GM19035 (cell line): ENCODE results near the gene DDX39A.
"Not testable (repeated sequence)": the region's sequence is repeated elsewhere in the genome, so short reads cannot be mapped to it uniquely, and the experiment has no call there.

ENCODE experiments used
- ATAC-seq: cut with Tn5 transposase; IDR thresholded peaks from one replicate; pipeline ENCODE4 v1.9.1; 2021; ENCODE audit not compliant: unreplicated experiment

The DDX39A gene

DNA sequence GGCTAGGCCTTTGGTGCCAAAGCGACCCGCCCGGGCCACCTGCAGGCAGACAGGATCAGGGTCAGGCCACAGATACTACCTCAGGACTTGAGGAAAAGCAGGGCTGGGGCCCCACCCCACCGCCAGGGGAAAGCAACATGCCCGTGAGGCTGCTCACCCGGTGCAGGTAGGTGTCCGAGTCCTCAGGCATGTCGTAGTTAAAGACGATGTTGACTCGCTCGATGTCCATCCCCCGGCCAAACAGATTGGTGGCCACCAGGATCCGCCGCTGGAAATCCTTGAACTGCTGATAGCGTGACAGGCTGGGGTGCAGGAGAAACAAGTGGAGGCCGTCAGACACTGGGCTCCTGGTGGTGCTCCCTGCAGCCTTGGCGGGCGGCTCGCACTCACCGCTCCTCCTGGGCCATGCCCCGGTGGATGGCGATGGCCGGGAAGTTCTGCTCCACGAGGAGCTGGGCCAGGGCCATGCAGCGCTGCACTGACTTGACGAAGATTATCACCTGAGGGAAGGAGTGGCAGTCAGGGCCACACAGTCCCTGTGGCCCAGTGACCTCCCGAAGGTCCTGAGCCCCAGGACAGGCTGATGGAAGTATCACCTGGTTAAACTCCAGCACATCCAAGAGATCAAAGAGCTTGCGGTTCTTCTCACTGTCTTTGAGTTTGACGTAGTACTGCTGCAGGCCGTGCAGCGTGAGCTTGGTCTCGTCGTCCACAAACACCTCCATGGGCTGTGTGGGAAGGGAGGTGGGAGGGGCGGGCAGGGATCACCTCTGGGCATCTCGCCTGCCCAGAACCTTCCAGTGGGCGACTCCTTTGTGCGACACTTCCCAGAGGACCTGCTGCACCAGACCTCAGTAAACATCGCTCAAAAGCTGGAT, 9.8 kb downstream of the DDX39A start:
- no peak for ATAC-seq

DNA sequence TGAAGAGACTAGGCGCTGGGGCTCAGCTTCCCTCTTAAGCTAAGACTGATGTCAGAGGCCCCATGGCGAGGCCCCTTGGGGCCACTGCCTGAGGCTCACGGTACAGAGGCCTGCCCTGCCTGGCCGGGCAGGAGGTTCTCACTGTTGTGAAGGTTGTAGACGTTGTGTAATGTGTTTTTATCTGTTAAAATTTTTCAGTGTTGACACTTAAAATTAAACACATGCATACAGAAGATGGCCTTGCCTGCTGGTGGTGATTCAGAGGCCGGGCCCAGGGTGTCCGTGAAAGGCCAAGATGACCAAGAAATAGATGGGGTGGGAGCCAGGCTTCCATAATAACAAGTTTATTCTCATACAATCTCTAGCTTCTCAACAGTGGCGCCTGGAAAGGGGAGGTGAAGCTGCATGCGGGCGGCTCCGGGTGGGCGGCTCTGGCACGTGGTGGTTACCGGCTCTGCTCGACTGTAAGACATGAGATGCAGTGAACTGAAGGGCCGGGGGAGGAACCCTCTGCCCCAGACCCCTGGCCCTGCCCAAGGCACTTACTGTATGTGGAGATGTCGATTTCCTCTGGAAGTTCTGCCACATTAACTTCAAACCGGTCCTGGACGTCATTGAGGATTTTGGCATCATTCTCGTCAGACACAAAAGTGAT, 10.5 kb downstream of the DDX39A start:
- no peak for ATAC-seq

DNA sequence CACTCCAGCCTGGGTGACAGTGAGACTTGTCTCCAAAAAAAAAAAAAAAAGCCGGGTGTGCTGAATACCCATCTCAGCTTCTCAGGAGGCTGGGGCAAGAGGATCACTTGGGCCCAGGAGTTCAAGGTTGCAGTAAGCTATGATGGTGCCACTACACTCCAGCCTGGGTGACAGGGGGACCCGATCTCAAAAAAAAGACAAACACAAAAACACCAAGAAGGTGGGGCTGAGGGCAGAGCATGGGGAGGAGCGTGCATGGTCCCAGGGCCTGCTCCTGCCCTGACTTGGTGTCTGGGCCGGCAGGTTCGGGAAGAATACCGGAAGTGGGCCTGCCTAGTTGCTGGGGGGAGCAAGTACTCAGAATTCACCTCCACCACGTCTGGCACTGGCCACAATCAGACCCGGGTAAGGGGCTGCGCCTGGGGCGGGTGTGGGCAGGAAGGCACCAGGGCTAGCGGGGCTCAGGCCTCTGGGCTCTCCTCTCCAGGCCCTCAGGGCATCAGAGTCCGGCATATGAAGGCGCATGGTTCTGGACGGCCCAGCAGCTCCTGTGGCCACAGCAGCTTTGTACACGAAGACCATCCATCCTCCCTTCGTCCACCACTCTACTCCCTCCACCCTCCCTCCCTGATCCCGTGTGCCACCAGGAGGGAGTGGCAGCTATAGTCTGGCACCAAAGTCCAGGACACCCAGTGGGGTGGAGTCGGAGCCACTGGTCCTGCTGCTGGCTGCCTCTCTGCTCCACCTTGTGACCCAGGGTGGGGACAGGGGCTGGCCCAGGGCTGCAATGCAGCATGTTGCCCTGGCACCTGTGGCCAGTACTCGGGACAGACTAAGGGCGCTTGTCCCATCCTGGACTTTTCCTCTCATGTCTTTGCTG, 11.3 kb downstream of the DDX39A start:
- ATAC-seq = no peak

DNA sequence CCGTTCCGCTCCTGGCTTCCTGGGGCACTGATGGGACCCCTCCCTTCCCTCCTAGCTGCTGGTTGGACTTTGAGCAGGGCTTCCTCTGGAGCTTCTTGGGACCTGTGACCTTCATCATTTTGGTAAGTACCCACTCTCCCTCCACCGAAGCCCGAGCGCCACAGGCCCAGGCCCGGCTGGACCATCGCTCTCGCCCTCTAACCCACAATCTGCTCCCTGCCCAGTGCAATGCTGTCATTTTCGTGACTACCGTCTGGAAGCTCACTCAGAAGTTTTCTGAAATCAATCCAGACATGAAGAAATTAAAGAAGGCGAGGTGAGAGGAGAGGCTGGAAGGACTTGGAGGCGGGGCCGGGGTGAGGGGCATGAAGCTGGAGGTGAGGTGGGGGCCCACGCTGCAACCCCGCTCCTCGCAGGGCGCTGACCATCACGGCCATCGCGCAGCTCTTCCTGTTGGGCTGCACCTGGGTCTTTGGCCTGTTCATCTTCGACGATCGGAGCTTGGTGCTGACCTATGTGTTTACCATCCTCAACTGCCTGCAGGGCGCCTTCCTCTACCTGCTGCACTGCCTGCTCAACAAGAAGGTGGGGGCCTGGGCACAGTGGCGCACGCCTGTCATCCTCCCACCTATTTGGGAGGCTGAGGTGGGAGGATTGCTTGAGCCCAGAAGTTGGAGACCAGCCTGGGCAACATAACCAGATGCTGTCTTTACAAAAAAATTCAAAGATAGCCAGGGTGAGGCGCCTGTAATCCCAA, 12.3 kb downstream of the DDX39A start:
- ATAC-seq = no peak

DNA sequence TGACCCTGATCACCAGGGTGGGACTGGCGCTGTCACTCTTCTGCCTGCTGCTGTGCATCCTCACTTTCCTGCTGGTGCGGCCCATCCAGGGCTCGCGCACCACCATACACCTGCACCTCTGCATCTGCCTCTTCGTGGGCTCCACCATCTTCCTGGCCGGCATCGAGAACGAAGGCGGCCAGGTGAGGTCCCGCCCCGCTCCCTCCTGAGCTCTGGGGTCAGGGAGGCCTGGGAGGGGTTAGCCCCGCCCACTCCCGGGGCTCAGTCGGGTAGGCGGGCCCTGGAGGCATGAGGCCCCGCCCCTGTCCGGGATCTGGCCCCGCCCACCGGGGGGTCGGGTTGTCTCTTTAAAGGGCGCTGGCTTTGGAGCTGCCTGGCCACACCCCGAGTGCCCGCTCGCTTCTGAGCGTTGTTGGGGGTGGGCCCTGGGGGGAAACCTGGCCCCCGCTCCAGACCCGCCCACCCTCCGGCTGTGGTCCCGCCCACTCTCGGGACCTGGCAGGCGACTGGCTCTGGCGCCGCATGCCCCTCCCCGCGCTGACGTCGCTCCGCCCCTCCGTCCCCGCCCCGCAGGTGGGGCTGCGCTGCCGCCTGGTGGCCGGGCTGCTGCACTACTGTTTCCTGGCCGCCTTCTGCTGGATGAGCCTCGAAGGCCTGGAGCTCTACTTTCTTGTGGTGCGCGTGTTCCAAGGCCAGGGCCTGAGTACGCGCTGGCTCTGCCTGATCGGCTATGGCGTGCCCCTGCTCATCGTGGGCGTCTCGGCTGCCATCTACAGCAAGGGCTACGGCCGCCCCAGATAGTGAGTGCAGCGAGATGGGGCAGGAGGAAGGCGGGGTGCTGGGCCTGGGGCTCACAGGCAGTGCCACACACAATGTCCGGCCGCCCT, 13.1 kb downstream of the DDX39A start:
- ATAC-seq = peak; percentile 70

DNA sequence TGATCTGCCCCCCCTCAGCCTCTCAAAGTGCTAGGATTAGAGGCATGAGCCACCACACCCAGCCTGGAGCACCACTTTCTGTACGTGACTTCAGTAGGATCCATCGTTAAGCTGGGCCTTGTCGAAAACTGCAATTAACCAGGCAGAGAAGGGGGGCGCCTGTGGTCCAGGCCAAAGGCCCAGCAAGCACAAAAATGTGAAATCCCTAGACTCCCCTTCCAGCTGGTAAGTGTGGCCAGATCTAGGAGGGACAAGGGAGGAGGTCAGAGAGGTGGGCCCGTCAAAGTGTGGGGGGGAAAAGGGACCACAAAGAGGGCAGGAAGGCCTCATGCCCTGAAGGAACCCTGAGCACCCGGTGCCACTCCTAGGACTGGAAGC, 13.8 kb downstream of the DDX39A start:
- no peak for ATAC-seq

DNA sequence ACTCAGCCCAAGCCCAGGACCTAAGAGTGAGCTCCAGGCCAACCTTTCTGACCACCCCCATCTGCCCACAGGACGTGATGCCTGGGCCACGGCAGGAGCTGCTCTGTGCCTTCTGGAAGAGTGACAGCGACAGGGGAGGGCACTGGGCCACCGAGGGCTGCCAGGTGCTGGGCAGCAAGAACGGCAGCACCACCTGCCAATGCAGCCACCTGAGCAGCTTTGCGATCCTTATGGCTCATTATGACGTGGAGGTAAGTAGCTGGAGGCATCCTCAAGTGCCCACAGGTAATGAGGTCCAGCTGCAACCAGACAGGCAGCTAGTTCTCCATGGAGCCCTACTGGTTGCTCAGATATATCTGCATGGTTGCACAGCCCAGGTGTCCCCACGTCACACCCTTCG, 14.8 kb downstream of the DDX39A start:
- no peak for ATAC-seq

DNA sequence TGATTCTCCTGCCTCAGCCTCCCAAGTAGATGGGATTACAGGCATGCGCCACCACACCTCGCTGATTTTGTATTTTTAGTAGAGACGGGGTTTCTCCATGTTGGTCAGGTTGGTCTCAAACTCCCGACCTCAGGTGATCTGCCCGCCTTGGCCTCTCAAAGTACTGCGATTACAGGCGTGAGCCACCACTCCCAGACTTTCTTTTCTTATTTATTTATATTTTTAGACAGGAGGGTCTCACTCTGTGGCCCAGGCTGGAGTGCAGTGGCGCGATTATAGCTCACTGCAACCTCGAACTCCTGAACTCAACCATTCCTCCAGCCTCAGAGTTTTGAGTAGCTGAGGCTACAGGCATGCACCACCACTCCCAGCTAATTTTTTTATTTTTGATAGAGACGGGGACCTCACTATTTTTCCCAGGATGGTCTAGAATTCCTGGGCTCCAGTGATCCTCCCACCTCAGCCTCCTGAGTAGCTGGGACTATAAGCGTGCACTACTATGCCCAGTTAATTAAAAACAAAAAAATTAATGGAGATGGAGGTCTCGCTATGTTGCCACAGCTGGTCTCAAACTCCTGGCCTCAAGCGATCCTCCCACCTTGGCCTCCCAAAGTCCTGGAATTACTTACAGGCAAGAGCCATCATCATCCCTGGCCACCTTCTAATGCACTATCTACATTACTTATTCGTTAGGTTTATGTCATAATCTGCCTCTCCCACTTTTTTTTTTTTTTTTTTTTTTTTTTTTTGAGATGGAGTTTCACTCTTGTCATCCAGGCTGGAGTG, 15.8 kb downstream of the DDX39A start:
- ATAC-seq = not testable (repeated sequence)

DNA sequence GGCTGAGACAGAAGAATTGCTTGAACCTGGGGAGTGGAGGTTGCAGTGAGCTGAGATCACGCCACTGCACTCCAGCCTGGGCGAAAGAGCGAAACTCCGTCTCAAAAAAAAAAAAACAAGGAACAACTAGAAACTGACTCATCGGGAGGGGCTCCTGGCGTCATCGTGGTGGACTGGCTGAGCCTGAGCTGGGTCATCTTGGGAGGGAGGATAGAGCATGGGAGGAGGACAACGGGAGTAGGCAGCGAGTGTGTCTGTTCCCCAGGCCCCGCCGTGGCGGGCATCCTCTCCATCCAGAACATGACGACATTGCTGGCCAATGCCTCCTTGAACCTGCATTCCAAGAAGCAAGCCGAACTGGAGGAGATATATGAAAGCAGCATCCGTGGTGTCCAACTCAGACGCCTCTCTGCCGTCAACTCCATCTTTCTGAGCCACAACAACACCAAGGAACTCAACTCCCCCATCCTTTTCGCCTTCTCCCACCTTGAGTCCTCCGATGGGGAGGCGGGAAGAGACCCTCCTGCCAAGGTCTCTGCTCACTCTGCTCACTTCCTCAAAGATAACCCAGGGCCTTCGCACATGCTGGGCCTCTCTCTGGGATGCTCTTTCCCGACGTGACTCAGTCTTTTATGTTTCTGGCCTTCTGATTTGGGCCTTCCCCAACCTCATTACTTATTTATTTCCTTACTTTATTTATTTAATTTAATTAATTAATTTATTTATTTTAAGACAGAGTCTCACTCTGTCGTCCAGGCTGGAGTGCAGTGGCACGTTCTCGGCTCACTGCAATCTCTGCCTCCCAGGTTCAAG, 16.6 kb downstream of the DDX39A start:
- ATAC-seq = no peak

DNA sequence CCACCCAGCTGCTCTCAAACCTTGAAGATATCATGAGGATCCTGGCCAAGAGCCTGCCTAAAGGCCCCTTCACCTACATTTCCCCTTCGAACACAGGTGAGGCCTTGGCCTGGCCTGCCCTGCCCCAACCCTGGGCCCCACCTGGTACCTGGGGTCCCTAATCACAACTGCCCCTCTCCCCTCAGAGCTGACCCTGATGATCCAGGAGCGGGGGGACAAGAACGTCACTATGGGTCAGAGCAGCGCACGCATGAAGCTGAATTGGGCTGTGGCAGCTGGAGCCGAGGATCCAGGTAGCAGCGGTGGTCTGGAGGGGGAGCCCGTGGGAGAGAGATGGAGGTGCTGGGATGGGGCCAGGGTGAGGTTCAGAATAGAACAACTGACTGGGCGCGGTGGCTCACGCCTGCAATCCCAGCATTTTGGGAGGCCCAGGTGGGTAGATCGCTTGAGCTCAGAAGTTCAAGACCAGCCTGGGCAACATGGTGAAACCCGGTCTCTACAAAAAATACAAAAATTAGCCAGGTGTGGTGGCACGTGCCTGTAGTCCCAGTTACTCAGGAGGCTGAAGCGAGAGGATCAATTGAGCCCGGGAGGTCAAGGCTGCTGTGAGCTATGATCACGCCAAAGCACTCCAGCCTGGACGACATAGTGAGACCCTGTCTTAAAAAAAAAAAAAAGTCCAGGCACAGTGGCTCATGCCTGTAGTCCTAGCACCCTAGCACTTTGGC, 17.5 kb downstream of the DDX39A start:
- no peak for ATAC-seq

DNA sequence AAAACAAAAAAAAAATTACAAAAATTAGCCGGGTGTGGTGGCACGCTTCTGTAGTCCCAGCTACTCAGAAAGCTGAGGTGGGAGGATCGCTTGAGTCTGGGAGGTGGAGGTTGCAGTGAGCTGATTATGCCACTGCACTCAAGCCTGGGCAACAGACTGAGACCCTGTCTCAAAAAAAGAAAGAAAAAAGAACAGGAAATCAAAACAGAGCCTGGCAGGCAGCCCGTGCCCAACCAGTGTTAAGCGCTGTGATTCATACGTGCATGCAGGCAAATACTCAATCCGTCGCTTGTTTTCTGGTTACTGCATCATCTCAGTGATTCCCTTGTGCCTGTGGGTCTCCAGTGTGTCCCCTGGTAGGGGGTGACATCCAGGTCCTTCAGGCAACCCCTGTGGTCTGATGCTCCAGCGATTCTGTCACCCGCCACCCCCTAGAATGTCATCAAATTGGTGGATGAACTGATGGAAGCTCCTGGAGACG, 18.1 kb downstream of the DDX39A start:
- ATAC-seq = no peak

DNA sequence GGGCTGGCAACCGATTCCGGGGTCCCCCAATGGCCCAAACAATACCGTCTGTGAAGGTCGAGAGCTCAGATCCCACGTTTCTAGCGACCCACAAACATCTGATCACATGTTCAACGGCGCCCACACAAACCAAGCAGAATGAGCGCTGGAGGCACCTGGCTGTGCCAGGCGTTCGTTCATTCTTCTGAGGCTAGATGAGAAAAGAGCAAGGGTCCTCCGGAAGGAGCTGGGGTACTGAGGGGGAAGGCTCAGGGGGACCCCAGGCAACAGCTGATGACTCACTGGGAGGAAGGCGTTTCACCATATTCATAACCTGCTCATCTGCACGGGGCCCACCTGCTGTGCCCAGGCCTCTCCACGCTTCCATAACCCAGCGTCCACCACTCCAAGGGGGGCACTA, 22.0 kb downstream of the DDX39A start:
- ATAC-seq = not testable (repeated sequence)

DNA sequence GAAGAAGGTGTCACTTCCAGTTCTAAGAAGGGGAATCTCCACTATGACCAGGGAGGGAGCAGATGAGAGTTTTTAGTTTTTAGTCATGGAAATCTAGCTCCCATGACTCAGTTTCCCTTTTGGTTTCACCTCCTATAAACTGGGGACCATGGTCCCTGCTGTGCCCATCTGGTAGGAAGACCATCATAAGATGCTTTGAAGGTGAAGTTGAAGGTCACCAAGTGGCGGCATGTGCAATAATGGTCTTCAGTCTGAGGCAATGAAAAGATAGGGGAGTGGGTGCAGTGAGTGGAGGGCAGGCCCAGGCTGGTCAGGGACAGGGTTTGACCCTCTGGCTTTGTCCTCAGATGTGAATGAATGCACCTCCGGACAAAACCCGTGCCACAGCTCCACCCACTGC, 22.4 kb downstream of the DDX39A start:
- ATAC-seq = not testable (repeated sequence)

DNA sequence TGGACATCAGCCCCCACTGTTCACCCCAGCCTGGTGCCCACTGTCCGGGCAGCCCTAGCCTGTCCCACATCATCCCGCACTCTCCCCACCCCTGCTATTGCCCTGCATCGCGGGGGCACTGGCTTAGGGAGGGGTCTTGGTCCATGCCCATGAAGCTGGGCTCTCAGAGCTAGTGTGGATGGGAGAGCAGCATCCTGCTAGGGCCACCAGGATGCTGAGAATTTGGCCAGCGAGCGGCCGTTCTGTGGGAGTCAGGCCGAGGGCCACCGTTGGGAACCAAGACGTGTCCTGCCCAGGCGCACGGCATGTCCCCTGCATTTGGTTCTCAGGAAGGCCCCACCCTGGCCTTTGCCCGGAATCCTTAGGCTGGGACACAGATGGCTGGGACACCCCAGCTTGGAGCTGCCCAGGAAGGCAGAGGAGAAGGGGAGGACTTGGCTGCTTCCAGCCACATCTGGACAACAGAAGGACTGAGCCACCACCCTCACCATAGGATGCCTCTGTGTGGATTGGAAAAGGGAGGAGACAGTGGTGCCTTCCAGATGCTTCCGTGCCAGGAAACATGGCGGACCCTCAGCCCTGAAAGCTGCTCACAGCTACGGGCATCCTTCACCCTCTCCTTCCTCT, 23.3 kb downstream of the DDX39A start:
- no peak for ATAC-seq

DNA sequence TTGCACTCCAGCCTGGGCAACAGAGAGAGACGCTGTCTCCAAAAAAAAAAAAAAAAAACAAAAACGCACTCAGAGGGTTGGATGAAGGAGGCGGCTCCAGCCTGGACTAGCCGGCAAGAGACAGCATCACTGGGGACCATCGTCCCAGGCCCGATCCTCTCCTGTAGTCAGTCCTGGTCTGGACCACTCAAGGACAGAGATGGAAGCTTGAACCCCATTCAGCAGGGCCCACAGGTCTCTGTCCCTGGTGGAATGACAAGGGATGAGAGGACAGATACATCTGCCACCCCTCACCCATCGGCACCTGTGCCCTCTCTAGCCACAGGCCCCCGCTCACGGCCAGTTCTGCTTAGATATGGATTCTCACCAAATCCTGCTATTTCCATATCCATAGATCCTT, 23.9 kb downstream of the DDX39A start:
- no peak for ATAC-seq

DNA sequence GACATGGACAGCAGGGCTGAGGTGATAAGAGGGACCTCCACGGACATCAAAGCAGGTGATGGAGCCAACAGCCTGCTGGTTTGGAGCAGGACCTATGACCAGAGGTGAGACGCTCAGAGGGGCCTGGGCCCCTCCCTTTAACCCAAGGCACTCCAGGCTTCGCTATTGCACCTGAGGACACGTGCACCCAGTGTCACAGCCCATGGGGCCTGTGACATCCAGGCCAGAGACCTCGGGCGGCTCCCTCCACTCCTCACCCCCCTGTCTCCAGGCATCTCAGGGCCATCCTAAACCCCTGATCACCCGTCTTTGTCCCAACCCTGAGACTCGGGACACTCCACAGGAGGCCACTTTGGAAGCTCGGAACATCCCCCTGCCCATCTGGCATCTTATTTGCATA, 25.0 kb downstream of the DDX39A start:
- no peak for ATAC-seq

DNA sequence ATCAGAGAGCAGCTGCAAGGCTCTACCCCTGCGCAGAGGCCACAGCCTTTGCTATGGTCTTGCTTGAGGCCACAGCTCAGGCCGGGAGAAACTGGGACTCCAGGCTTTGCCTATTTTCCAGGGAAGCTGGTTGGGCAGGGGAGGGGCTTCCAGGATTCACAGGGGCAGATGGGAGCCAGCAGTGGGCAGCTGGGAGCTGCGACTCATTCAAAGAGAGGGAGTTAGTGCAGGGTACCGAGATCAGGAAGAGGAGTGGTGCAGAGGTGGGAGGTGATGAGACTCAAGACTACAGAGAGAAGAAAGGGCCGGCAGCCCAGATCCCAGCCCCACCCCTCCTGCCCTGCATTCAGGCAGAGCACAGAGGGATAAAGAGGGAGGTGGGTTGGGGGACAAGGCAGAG, 25.8 kb downstream of the DDX39A start:
- no peak for ATAC-seq
